ENCODE results near the gene NUMB. TPM values are rescaled to one million over a fixed set of nuclear protein-coding genes. Genes with fewer than 3 reads are reported as not detected.
"Not testable (repeated sequence)": the region's sequence is repeated elsewhere in the genome, so short reads cannot be mapped to it uniquely, and the experiment has no call there.

NUMB gene
- total RNA-seq, 1 experiment from 2014 or later: 75.2 TPM

GRCh38 chr14:73386342-73386741 lies 72.0 kb downstream of the NUMB start:
- intact Hi-C loops (cut with micrococcal nuclease; ENCODE audit: unreplicated experiment): no loop called here
- Mint-ChIP-seq H3K27me3 (ENCODE audit: unreplicated experiment) (no peaks in the 10 kb centered on the region), H3K36me3 (ENCODE audit: insufficient read depth, unreplicated experiment) (no peaks in the 10 kb centered on the region), H3K4me3 (ENCODE audit: low read depth, unreplicated experiment) (no peak overlapping the region), H3K9me3 (ENCODE audit: low read depth, unreplicated experiment) (peaks cover 3% of the 10 kb centered on the region), H3K4me1 (ENCODE audit: low read depth, unreplicated experiment) (no peaks in the 10 kb centered on the region), H3K27ac (ENCODE audit: unreplicated experiment) (no peak overlapping the region)
- TF ChIP-seq, protein P1, sequence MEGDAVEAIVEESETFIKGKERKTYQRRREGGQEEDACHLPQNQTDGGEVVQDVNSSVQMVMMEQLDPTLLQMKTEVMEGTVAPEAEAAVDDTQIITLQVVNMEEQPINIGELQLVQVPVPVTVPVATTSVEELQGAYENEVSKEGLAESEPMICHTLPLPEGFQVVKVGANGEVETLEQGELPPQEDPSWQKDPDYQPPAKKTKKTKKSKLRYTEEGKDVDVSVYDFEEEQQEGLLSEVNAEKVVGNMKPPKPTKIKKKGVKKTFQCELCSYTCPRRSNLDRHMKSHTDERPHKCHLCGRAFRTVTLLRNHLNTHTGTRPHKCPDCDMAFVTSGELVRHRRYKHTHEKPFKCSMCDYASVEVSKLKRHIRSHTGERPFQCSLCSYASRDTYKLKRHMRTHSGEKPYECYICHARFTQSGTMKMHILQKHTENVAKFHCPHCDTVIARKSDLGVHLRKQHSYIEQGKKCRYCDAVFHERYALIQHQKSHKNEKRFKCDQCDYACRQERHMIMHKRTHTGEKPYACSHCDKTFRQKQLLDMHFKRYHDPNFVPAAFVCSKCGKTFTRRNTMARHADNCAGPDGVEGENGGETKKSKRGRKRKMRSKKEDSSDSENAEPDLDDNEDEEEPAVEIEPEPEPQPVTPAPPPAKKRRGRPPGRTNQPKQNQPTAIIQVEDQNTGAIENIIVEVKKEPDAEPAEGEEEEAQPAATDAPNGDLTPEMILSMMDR (IDR thresholded peaks at IDR 0.05; ENCODE audit: unreplicated experiment): no peak
- CTCF ChIA-PET: no interaction called here
- no peak for DNase-seq
- no TSS peak for BruUV-seq (replicated peaks)

- H3K9me3 Mint-ChIP-seq (ENCODE audit: low read depth, unreplicated experiment); BruUV-seq (replicated peaks); DNase-seq; H3K27ac Mint-ChIP-seq (ENCODE audit: unreplicated experiment); H3K4me3 Mint-ChIP-seq (ENCODE audit: low read depth, unreplicated experiment); H3K27me3 Mint-ChIP-seq (ENCODE audit: unreplicated experiment); intact Hi-C loops (cut with micrococcal nuclease; ENCODE audit: unreplicated experiment); H3K36me3 Mint-ChIP-seq (ENCODE audit: insufficient read depth, unreplicated experiment); H3K4me1 Mint-ChIP-seq (ENCODE audit: low read depth, unreplicated experiment): not testable (repeated sequence)
- CTCF ChIA-PET: interaction anchor here (0.7 kb wide), 1 partner anchor 80 kb away, joined by 3 read pairs; no protein-coding TSS in a partner anchor
Observed at GRCh38 chr14:73385021-73385420, 73.3 kb downstream of the NUMB start.

- CTCF ChIA-PET: interaction anchor here (0.6 kb wide), 1 partner anchor 20 kb away, joined by 3 read pairs; no protein-coding TSS in a partner anchor
- H3K9me3 Mint-ChIP-seq (ENCODE audit: low read depth, unreplicated experiment): peaks cover 3% of the 10 kb centered on the region
- intact Hi-C loops (cut with micrococcal nuclease; ENCODE audit: unreplicated experiment): no loop called here
- H3K36me3 Mint-ChIP-seq (ENCODE audit: insufficient read depth, unreplicated experiment): no peaks in the 10 kb centered on the region
- no peak overlapping the region for H3K27ac Mint-ChIP-seq (ENCODE audit: unreplicated experiment)
- TF ChIP-seq, protein P1 (IDR thresholded peaks at IDR 0.05; ENCODE audit: unreplicated experiment): no peak
- BruUV-seq (replicated peaks): no TSS peak
- no peak for DNase-seq
- no peaks in the 10 kb centered on the region for H3K27me3 Mint-ChIP-seq (ENCODE audit: unreplicated experiment)
- H3K4me1 Mint-ChIP-seq (ENCODE audit: low read depth, unreplicated experiment): no peaks in the 10 kb centered on the region
- no peak overlapping the region for H3K4me3 Mint-ChIP-seq (ENCODE audit: low read depth, unreplicated experiment)
Observed at GRCh38 chr14:73383356-73383755, 75.0 kb downstream of the NUMB start.

- Mint-ChIP-seq H3K27ac (ENCODE audit: unreplicated experiment) (no peak overlapping the region), H3K9me3 (ENCODE audit: low read depth, unreplicated experiment) (peaks cover 3% of the 10 kb centered on the region), H3K4me1 (ENCODE audit: low read depth, unreplicated experiment) (no peaks in the 10 kb centered on the region), H3K36me3 (ENCODE audit: insufficient read depth, unreplicated experiment) (no peaks in the 10 kb centered on the region), H3K4me3 (ENCODE audit: low read depth, unreplicated experiment) (no peak overlapping the region), H3K27me3 (ENCODE audit: unreplicated experiment) (no peaks in the 10 kb centered on the region)
- BruUV-seq (replicated peaks): no TSS peak
- CTCF ChIA-PET: no interaction called here
- intact Hi-C loops (cut with micrococcal nuclease; ENCODE audit: unreplicated experiment): no loop called here
- no peak for DNase-seq
- TF ChIP-seq, protein P1 (IDR thresholded peaks at IDR 0.05; ENCODE audit: unreplicated experiment): no peak
Observed at GRCh38 chr14:73381380-73382013, 76.8 kb downstream of the NUMB start.

DNA sequence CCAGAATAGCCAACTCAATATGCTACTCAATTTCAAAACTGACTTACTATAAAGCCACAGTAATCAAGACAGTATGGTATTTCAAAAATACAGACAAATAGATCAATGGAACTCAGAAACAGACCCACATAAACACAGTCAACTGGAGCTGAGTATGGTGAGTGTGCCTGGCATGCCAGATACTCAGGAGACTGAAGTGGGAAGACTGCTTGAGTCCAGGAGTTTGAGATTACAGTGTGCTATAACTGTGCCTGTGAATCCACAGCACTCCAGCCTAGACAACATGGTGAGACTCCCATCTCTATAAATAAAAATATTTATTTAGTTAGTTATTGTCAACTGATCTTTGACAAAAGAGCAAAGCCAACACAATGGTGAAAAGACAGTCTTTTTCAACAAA lies 81.8 kb downstream of the NUMB start:
- H3K9me3 Mint-ChIP-seq (ENCODE audit: low read depth, unreplicated experiment): no peaks in the 10 kb centered on the region
- TF ChIP-seq, protein P1 (IDR thresholded peaks at IDR 0.05; ENCODE audit: unreplicated experiment): no peak
- CTCF ChIA-PET: no interaction called here
- H3K27ac Mint-ChIP-seq (ENCODE audit: unreplicated experiment): no peak overlapping the region
- intact Hi-C loops (cut with micrococcal nuclease; ENCODE audit: unreplicated experiment): no loop called here
- no peaks in the 10 kb centered on the region for H3K36me3 Mint-ChIP-seq (ENCODE audit: insufficient read depth, unreplicated experiment)
- H3K4me3 Mint-ChIP-seq (ENCODE audit: low read depth, unreplicated experiment): no peak overlapping the region
- DNase-seq: no peak
- H3K27me3 Mint-ChIP-seq (ENCODE audit: unreplicated experiment): no peaks in the 10 kb centered on the region
- BruUV-seq (replicated peaks): no TSS peak
- no peaks in the 10 kb centered on the region for H3K4me1 Mint-ChIP-seq (ENCODE audit: low read depth, unreplicated experiment)

All from Calu3 (cell line).